HepG2 (cell line): ENCODE data around the gene UBE2O. TPM values are rescaled to one million over a fixed set of nuclear protein-coding genes. Genes with fewer than 3 reads are reported as not detected.

Experiments
- BCL6 ChIP-seq: IDR thresholded peaks from 2 replicates; pipeline ENCODE4 v1.6.1; 2016; ENCODE audit warnings: missing genetic modification reagents, missing compliant biosample characterization
- DNMT3B ChIP-seq: conservative IDR thresholded peaks from 2 replicates; pipeline ENCODE4 v1.6.1; 2016; ENCODE audit warnings: missing biosample characterization, control low read depth
- ETS1 ChIP-seq: sonication (generic); formaldehyde crosslinking; IDR thresholded peaks from 2 replicates; pipeline ENCODE4 v1.4.0; 2020; ENCODE audit warnings: missing genetic modification reagents
- GMEB1 ChIP-seq: sonication (generic); formaldehyde crosslinking; IDR thresholded peaks from 2 replicates; pipeline ENCODE4 v1.5.1; 2020; ENCODE audit warnings: missing genetic modification reagents, mild to moderate bottlenecking, borderline replicate concordance
- GTF2F1 ChIP-seq: fragments of 150-350 bp; IDR thresholded peaks from 2 replicates; pipeline ENCODE4 v1.6.1; 2014; ENCODE audit warnings: low read length
- MEIS2 ChIP-seq: sonication (generic); formaldehyde crosslinking; IDR thresholded peaks from 2 replicates; pipeline ENCODE4 v1.9.0; 2021; ENCODE audit warnings: mild to moderate bottlenecking, missing genetic modification reagents
- NFE2L2 ChIP-seq: fragments of 150-350 bp; IDR thresholded peaks from 2 replicates; pipeline ENCODE4 v1.6.1; 2014; ENCODE audit warnings: low read length
- RXRB ChIP-seq: IDR thresholded peaks from 2 replicates; pipeline ENCODE4 v1.6.1; 2016; ENCODE audit warnings: borderline replicate concordance, missing genetic modification reagents, missing compliant biosample characterization
- TAF1 ChIP-seq: sonication (generic); formaldehyde crosslinking; IDR thresholded peaks from 2 replicates; pipeline ENCODE4 v1.4.0; 2020; ENCODE audit warnings: missing genetic modification reagents
- THRA ChIP-seq: sonication (generic); formaldehyde crosslinking; IDR thresholded peaks from 2 replicates; pipeline ENCODE4 v1.4.0; 2020; ENCODE audit warnings: missing genetic modification reagents, borderline replicate concordance
- ZBTB49 ChIP-seq: sonication (generic); formaldehyde crosslinking; IDR thresholded peaks from 2 replicates; pipeline ENCODE4 v1.4.0; 2020; ENCODE audit warnings: missing genetic modification reagents, borderline replicate concordance
- ZNF292 ChIP-seq: sonication (generic); formaldehyde crosslinking; IDR thresholded peaks from 2 replicates; pipeline ENCODE4 v1.8.1; 2022; ENCODE audit warnings: mild to moderate bottlenecking, low read depth, missing genetic modification reagents, borderline replicate concordance
- ZNF367 ChIP-seq: sonication (generic); formaldehyde crosslinking; IDR thresholded peaks from 2 replicates; pipeline ENCODE4 v1.4.0; 2020; ENCODE audit warnings: missing genetic modification reagents, borderline replicate concordance
- ZNF580 ChIP-seq: IDR thresholded peaks from 2 replicates; pipeline ENCODE4 v1.6.1; 2016; ENCODE audit warnings: low read depth, borderline replicate concordance
- ZNF703 ChIP-seq: sonication (generic); formaldehyde crosslinking; IDR thresholded peaks from 2 replicates; pipeline ENCODE4 v1.5.1; 2020; ENCODE audit warnings: missing genetic modification reagents, mild to moderate bottlenecking, moderate library complexity, borderline replicate concordance
- ZNF770 ChIP-seq: sonication (generic); formaldehyde crosslinking; IDR thresholded peaks from 2 replicates; pipeline ENCODE4 v1.5.0; 2020; ENCODE audit warnings: mild to moderate bottlenecking, missing genetic modification reagents
- ZNF772 ChIP-seq: sonication (generic); formaldehyde crosslinking; IDR thresholded peaks from 2 replicates; pipeline ENCODE4 v1.5.0; 2020; ENCODE audit warnings: mild to moderate bottlenecking, missing genetic modification reagents
- ZNF776 ChIP-seq: sonication (generic); formaldehyde crosslinking; IDR thresholded peaks from 2 replicates; pipeline ENCODE4 v1.4.0; 2020; ENCODE audit warnings: mild to moderate bottlenecking, missing genetic modification reagents
- polyA plus RNA-seq, 8 experiments: library from polyadenylated mRNA; depleted of rRNA in 3 of 8; stranded (reverse) in 7 of 8; unstranded in 1 of 8; fragments of >200 nt; fragmentation: Illumina TruSeq in 4 of 8; extraction: Trizol in 4 of 8; gene quantifications; 2 replicates each; pipeline versions ENCODE4 v1.2.1 to v1.2.3, GENCODE V29; 2011 to 2016; ENCODE audit warnings: low read depth in 4 of 8, missing spikeins in 1 of 8, mixed read lengths in 1 of 8; ENCODE audit not compliant: insufficient read depth in 1 of 8
- total RNA-seq, 5 experiments: library from RNA; depleted of rRNA; stranded (reverse); fragments of >200 nt; fragmentation: Illumina TruSeq; extraction: Trizol; gene quantifications; 2 replicates each; pipeline ENCODE4 v1.2.3, GENCODE V29; 2016; ENCODE audit warnings: low read depth in 1 of 5

Gene UBE2O
- total and polyA plus RNA-seq, 2 of the 13 experiments (the other 11 are each of a cell fraction or from before 2014, with no cell fraction given), result 21.5 to 23.5 TPM

- TF ChIP-seq ETS1 (no peak), ZNF703 (CRISPR knock-in tag) (peak; percentile 79; the same call in 1 of the 2 replicates), ZNF776 (CRISPR knock-in tag) (peak; percentile 14; the same call in 1 of the 2 replicates), ZNF772 (CRISPR knock-in tag) (peak; percentile 95; the same call in 1 of the 2 replicates), ZBTB49 (peak; percentile 39; the same call in 1 of the 2 replicates), NFE2L2 (no peak), ZNF770 (CRISPR knock-in tag) (peak; percentile 56; the same call in 1 of the 2 replicates), GTF2F1 (no peak), ZNF292 (CRISPR knock-in tag) (peak; percentile 57; the same call in 1 of the 2 replicates), BCL6 (CRISPR knock-in tag) (peak; percentile 85), RXRB (CRISPR knock-in tag) (peak; percentile 81), MEIS2 (CRISPR knock-in tag) (peak; percentile 63; the same call in 1 of the 2 replicates), ZNF580 (peak; percentile 58; the same call in 1 of the 2 replicates), GMEB1 (CRISPR knock-in tag) (peak; percentile 2; the same call in 1 of the 2 replicates), THRA (CRISPR knock-in tag) (peak; percentile 85), ZNF367 (CRISPR knock-in tag) (peak; percentile 72; the same call in 1 of the 2 replicates), TAF1 (CRISPR knock-in tag) (peak; percentile 63), DNMT3B (CRISPR knock-in tag) (peak; percentile 83; the same call in 1 of the 2 replicates)
These were observed 70.6 kb downstream of the UBE2O start (continued) for GRCh38 chr17:76382351-76382802.
